ENCODE data around the gene TMCO4.

DNA sequence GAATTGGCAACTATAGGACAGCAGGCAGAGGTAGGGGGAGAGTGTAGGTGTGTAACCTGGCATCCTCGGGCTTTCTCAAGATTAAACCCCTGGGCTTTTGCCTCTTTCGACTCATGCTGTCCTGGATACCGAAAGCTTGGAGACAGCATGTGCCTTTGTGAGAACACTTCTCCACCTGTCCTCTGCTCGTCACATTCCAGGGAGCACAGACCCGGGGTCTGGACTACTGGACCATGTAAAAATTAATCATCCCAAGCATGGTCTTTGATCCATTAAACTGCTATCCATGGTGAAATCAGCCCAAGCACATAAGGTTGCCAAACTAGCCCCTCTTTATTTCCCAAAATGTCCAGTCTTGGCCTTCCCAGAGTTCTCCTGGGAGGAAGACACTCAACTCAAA is 24.3 kb upstream of the TMCO4 start:
- no peak for TF ChIP-seq EP300 (IDR thresholded peaks at IDR 0.05; ENCODE audit: borderline replicate concordance)
- TF ChIP-seq, protein P1, sequence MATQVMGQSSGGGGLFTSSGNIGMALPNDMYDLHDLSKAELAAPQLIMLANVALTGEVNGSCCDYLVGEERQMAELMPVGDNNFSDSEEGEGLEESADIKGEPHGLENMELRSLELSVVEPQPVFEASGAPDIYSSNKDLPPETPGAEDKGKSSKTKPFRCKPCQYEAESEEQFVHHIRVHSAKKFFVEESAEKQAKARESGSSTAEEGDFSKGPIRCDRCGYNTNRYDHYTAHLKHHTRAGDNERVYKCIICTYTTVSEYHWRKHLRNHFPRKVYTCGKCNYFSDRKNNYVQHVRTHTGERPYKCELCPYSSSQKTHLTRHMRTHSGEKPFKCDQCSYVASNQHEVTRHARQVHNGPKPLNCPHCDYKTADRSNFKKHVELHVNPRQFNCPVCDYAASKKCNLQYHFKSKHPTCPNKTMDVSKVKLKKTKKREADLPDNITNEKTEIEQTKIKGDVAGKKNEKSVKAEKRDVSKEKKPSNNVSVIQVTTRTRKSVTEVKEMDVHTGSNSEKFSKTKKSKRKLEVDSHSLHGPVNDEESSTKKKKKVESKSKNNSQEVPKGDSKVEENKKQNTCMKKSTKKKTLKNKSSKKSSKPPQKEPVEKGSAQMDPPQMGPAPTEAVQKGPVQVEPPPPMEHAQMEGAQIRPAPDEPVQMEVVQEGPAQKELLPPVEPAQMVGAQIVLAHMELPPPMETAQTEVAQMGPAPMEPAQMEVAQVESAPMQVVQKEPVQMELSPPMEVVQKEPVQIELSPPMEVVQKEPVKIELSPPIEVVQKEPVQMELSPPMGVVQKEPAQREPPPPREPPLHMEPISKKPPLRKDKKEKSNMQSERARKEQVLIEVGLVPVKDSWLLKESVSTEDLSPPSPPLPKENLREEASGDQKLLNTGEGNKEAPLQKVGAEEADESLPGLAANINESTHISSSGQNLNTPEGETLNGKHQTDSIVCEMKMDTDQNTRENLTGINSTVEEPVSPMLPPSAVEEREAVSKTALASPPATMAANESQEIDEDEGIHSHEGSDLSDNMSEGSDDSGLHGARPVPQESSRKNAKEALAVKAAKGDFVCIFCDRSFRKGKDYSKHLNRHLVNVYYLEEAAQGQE (IDR thresholded peaks at IDR 0.05; ENCODE audit: low read depth): no peak
- no peak for TF ChIP-seq TAF1 (IDR thresholded peaks at IDR 0.05; ENCODE audit: low read depth)
- TF ChIP-seq RAD21 (IDR thresholded peaks at IDR 0.05; ENCODE audit: low read depth): no peak
- no peak for TF ChIP-seq CEBPB (IDR thresholded peaks at IDR 0.05)
- no peak for TF ChIP-seq YY1 (IDR thresholded peaks at IDR 0.05; ENCODE audit: low read depth)
- no peak for TF ChIP-seq EGR1 (IDR thresholded peaks at IDR 0.05)
- no peak for TF ChIP-seq TEAD4 (IDR thresholded peaks at IDR 0.05)
- TF ChIP-seq, protein P2, sequence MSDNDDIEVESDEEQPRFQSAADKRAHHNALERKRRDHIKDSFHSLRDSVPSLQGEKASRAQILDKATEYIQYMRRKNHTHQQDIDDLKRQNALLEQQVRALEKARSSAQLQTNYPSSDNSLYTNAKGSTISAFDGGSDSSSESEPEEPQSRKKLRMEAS (IDR thresholded peaks at IDR 0.05): no peak
- no peak for TF ChIP-seq TCF12 (IDR thresholded peaks at IDR 0.05; ENCODE audit: low read depth)
